Measurements from ENCODE around the gene RAN.
"Not testable (repeated sequence)": the region's sequence is repeated elsewhere in the genome, so short reads cannot be mapped to it uniquely, and the experiment has no call there.

Gene RAN

DNA sequence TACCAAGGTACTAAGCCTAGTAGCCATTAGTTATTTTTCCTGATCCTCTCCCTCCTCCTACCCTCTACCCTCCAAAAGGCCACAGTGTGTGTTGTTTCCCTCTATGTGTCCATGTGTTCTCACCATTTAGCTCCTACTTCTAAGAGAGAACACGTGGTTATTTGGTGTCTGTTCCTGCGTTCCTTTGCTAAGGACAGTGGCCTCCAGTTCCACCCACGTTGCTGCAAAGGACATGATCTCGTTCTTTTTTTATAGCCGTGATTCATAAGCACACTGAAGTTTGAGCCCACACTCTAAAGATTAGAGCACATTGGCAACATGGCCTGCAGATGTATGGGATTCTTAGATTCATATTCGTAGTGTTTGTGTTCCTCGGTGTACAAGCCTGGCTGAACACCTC is 24.8 kb upstream of the RAN start:
- Histone ChIP-seq H3K4me1 (ENCODE audit: control insufficient read depth, insufficient read depth, low read depth, low read length) (peaks cover 2% of the 10 kb centered on the region), H2BK5ac (ENCODE audit: low read depth, low read length, poor library complexity, severe bottlenecking) (no peak overlapping the region), H2BK15ac (ENCODE audit: low read depth, poor library complexity, severe bottlenecking) (no peak overlapping the region), H2AK5ac (ENCODE audit: low read length, severe bottlenecking) (no peak overlapping the region), H3K4me3 (ENCODE audit: insufficient read depth in 1 of 2, low read depth in 1 of 2, low read length in 2 of 2) (no peak overlapping the region), H2AFZ (ENCODE audit: low read depth, low read length) (no peak overlapping the region), H2BK120ac (ENCODE audit: low read depth, low read length) (no peak overlapping the region), H3K27ac (ENCODE audit: low read length, poor library complexity, severe bottlenecking) (no peak overlapping the region), H3K9ac (ENCODE audit: low read length) (no peak overlapping the region), H3K14ac (ENCODE audit: low read length in 2 of 2) (no peak overlapping the region), H3K4ac (ENCODE audit: low read depth in 1 of 2, low read length in 2 of 2) (no peak overlapping the region), H2BK12ac (ENCODE audit: low read length in 2 of 2) (no peak overlapping the region), H4K8ac (ENCODE audit: low read length) (no peak overlapping the region), H3K79me1 (replicated peaks; ENCODE audit: low read length, poor library complexity, severe bottlenecking) (no peaks in the 10 kb centered on the region), H3K18ac (ENCODE audit: low read depth in 1 of 2, low read length in 2 of 2) (no peak overlapping the region), H3K27me3 (ENCODE audit: control insufficient read depth in 1 of 2, insufficient read depth in 1 of 2, low read length in 2 of 2) (no peaks in the 10 kb centered on the region), H3K4me2 (ENCODE audit: low read length, poor library complexity, severe bottlenecking) (no peak overlapping the region), H4K91ac (ENCODE audit: low read length) (no peak overlapping the region), H3K9me3 (ENCODE audit: control insufficient read depth, low read length) (no peaks in the 10 kb centered on the region), H3K36me3 (ENCODE audit: control insufficient read depth in 1 of 2, insufficient read depth in 2 of 2, low read depth in 1 of 2, low read length in 2 of 2) (no peaks in the 10 kb centered on the region), H3K23ac (ENCODE audit: low read length in 2 of 2) (no peak overlapping the region)
- no peak for DNase-seq
- 75% methylated on average over 7 of the region's 7 CpGs for WGBS

DNA sequence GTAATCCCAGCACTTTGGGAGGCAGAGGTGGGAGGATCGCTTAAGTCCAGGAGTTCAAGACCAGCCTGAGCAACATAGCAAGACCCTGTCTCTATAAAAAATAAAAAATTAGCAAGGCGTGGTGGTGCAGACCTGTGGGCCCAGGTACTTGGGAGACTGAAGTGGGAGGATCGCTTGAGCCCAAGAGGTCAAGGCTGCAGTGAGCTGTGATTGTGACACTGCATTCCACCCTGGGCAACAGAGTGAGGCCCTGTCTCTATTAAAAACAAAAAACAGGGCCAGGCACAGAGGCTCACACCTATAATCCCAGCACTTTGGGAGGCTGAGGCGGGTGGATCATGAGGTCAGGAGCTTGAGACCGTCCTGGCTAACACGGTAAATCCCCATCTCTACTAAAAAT is 23.8 kb upstream of the RAN start:
- H2BK120ac ChIP-seq (ENCODE audit: low read depth, low read length); H3K9ac ChIP-seq (ENCODE audit: low read length); H3K4me1 ChIP-seq (ENCODE audit: control insufficient read depth, insufficient read depth, low read depth, low read length); H2BK12ac ChIP-seq (ENCODE audit: low read length in 2 of 2); H3K18ac ChIP-seq (ENCODE audit: low read depth in 1 of 2, low read length in 2 of 2); H2AK5ac ChIP-seq (ENCODE audit: low read length, severe bottlenecking); H3K36me3 ChIP-seq (ENCODE audit: control insufficient read depth in 1 of 2, insufficient read depth in 2 of 2, low read depth in 1 of 2, low read length in 2 of 2); H3K4me2 ChIP-seq (ENCODE audit: low read length, poor library complexity, severe bottlenecking); H3K4ac ChIP-seq (ENCODE audit: low read depth in 1 of 2, low read length in 2 of 2); H3K27me3 ChIP-seq (ENCODE audit: control insufficient read depth in 1 of 2, insufficient read depth in 1 of 2, low read length in 2 of 2); H3K79me1 ChIP-seq (replicated peaks; ENCODE audit: low read length, poor library complexity, severe bottlenecking); DNase-seq; H3K9me3 ChIP-seq (ENCODE audit: control insufficient read depth, low read length); H4K8ac ChIP-seq (ENCODE audit: low read length); H3K27ac ChIP-seq (ENCODE audit: low read length, poor library complexity, severe bottlenecking); H3K4me3 ChIP-seq (ENCODE audit: insufficient read depth in 1 of 2, low read depth in 1 of 2, low read length in 2 of 2); H3K14ac ChIP-seq (ENCODE audit: low read length in 2 of 2); H2AFZ ChIP-seq (ENCODE audit: low read depth, low read length); H2BK5ac ChIP-seq (ENCODE audit: low read depth, low read length, poor library complexity, severe bottlenecking); H4K91ac ChIP-seq (ENCODE audit: low read length); H2BK15ac ChIP-seq (ENCODE audit: low read depth, poor library complexity, severe bottlenecking); H3K23ac ChIP-seq (ENCODE audit: low read length in 2 of 2): not testable (repeated sequence)
- WGBS: 93% methylated on average over 2 of the region's 6 CpGs

DNA sequence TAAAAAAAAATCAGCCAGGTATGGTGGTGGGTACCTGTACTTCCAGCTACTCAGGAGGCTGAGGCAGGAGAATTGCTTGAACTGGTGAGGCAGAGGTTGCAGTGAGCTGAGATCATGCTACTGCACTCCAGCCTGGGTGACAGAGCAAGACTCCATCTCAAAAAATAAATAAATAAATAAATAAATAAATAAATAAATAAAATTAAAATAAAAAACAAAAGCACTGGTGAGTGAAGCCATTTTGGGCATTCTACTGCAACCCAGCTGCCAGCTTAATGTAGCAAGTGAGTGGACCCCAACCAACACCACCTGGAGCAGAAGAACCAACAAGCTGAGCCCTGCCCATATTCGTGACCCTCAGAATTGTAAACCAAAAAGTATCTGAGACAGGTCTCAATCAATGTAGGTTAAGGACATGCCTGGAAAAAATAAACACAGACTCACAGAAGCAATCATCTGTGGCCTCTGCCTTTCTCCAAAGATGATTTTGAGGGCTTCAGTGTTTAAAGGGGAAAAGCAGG is 23.0 kb upstream of the RAN start:
- not testable (repeated sequence) for H3K9ac ChIP-seq (ENCODE audit: low read length); H2BK12ac ChIP-seq (ENCODE audit: low read length in 2 of 2); DNase-seq; H4K91ac ChIP-seq (ENCODE audit: low read length); H3K36me3 ChIP-seq (ENCODE audit: control insufficient read depth in 1 of 2, insufficient read depth in 2 of 2, low read depth in 1 of 2, low read length in 2 of 2); H3K79me1 ChIP-seq (replicated peaks; ENCODE audit: low read length, poor library complexity, severe bottlenecking); H3K18ac ChIP-seq (ENCODE audit: low read depth in 1 of 2, low read length in 2 of 2); H3K4me2 ChIP-seq (ENCODE audit: low read length, poor library complexity, severe bottlenecking); H2AFZ ChIP-seq (ENCODE audit: low read depth, low read length); H3K14ac ChIP-seq (ENCODE audit: low read length in 2 of 2); H3K23ac ChIP-seq (ENCODE audit: low read length in 2 of 2); H2BK15ac ChIP-seq (ENCODE audit: low read depth, poor library complexity, severe bottlenecking); H3K4me1 ChIP-seq (ENCODE audit: control insufficient read depth, insufficient read depth, low read depth, low read length); H3K27me3 ChIP-seq (ENCODE audit: control insufficient read depth in 1 of 2, insufficient read depth in 1 of 2, low read length in 2 of 2); H2AK5ac ChIP-seq (ENCODE audit: low read length, severe bottlenecking); H4K8ac ChIP-seq (ENCODE audit: low read length); H3K27ac ChIP-seq (ENCODE audit: low read length, poor library complexity, severe bottlenecking); H2BK120ac ChIP-seq (ENCODE audit: low read depth, low read length); H3K4me3 ChIP-seq (ENCODE audit: insufficient read depth in 1 of 2, low read depth in 1 of 2, low read length in 2 of 2); H3K4ac ChIP-seq (ENCODE audit: low read depth in 1 of 2, low read length in 2 of 2); H3K9me3 ChIP-seq (ENCODE audit: control insufficient read depth, low read length); H2BK5ac ChIP-seq (ENCODE audit: low read depth, low read length, poor library complexity, severe bottlenecking)
- WGBS: no CpG with 5 or more reads among the region's 1 CpG

DNA sequence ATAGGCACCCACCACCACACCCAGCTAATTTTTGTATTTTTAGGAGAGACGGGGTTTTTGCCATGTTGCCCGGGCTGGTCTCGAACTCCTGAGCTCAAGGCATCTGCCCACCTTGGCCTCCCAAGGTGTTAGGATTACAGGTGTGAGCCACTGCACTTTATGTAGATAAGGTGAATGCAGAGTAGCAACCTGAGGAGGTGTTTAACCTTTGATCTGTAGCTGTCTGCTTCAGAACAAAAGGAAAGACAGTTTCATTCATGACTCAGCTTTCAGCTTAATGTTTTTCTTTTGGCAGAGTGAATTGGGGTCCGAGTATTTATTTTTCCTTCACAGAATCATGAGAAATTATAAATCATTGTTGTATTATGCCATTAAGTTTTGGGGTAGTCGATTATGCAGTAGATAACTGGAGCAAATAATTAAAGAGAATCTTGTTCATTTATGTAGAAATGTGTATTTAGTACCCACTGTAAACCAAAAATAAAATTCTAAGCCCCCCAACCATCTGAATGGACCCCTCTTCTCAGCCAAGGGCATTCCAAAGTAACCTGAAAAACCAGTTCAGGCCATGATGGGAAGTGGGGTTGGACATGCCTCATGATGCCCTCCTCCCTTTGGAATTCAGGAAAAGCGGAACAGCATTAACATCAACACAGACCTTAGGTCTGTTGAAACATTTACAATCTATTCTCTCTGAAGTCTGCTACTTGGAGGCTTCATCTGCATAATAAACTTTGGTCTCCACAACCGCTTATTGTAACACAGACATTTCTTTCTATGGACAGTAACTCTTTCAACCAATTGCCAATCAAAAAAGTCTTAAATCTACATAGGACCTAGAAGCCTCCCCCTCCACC is 22.1 kb upstream of the RAN start:
- Histone ChIP-seq H3K36me3 (ENCODE audit: control insufficient read depth in 1 of 2, insufficient read depth in 2 of 2, low read depth in 1 of 2, low read length in 2 of 2) (no peaks in the 10 kb centered on the region), H2AFZ (ENCODE audit: low read depth, low read length) (no peak overlapping the region), H3K4me1 (ENCODE audit: control insufficient read depth, insufficient read depth, low read depth, low read length) (peaks cover 2% of the 10 kb centered on the region), H2BK12ac (ENCODE audit: low read length in 2 of 2) (no peak overlapping the region), H3K14ac (ENCODE audit: low read length in 2 of 2) (no peak overlapping the region), H4K91ac (ENCODE audit: low read length) (no peak overlapping the region), H2BK120ac (ENCODE audit: low read depth, low read length) (no peak overlapping the region), H3K27me3 (ENCODE audit: control insufficient read depth in 1 of 2, insufficient read depth in 1 of 2, low read length in 2 of 2) (peaks cover 14 to 15% of the 10 kb centered on the region in 2 experiments), H2BK5ac (ENCODE audit: low read depth, low read length, poor library complexity, severe bottlenecking) (no peak overlapping the region), H2AK5ac (ENCODE audit: low read length, severe bottlenecking) (no peak overlapping the region), H3K18ac (ENCODE audit: low read depth in 1 of 2, low read length in 2 of 2) (no peak overlapping the region), H3K23ac (ENCODE audit: low read length in 2 of 2) (no peak overlapping the region), H3K9ac (ENCODE audit: low read length) (no peak overlapping the region), H2BK15ac (ENCODE audit: low read depth, poor library complexity, severe bottlenecking) (no peak overlapping the region), H3K4me3 (ENCODE audit: insufficient read depth in 1 of 2, low read depth in 1 of 2, low read length in 2 of 2) (no peak overlapping the region), H3K4ac (ENCODE audit: low read depth in 1 of 2, low read length in 2 of 2) (no peak overlapping the region), H3K79me1 (replicated peaks; ENCODE audit: low read length, poor library complexity, severe bottlenecking) (no peaks in the 10 kb centered on the region), H3K27ac (ENCODE audit: low read length, poor library complexity, severe bottlenecking) (no peak overlapping the region), H3K9me3 (ENCODE audit: control insufficient read depth, low read length) (no peaks in the 10 kb centered on the region), H4K8ac (ENCODE audit: low read length) (no peak overlapping the region), H3K4me2 (ENCODE audit: low read length, poor library complexity, severe bottlenecking) (no peak overlapping the region)
- WGBS: 71% methylated on average over 5 of the region's 7 CpGs
- DNase-seq: no peak
